AG08395 (cell line): ENCODE results near the gene THOC5.
"Not testable (repeated sequence)": the region's sequence is repeated elsewhere in the genome, so short reads cannot be mapped to it uniquely, and the experiment has no call there.

ENCODE experiments used
- DNase-seq: peaks from one replicate; pipeline ENCODE4 v3.0.0; 2012; ENCODE audit warnings: mixed read lengths, low spot score

THOC5 gene

DNA sequence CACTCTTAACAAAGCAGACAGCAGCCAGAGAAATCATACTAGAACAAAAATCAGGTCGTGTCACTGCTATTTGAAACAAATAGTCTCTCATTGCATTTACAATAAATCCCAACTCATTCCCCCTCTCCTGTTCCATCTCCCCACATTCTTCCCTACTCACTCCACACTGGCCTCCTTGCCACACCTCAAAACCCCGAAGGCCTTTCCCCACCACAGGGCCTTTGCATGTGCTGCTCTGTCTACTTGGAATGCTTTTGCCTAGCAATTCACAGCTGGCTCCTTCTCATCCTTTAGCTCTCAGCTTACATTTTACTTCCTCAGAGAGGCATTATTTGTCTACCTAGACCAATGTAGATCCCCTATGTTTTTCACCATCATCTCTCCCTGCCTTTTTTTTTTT is 6.3 kb upstream of the THOC5 start:
- no peak for DNase-seq

DNA sequence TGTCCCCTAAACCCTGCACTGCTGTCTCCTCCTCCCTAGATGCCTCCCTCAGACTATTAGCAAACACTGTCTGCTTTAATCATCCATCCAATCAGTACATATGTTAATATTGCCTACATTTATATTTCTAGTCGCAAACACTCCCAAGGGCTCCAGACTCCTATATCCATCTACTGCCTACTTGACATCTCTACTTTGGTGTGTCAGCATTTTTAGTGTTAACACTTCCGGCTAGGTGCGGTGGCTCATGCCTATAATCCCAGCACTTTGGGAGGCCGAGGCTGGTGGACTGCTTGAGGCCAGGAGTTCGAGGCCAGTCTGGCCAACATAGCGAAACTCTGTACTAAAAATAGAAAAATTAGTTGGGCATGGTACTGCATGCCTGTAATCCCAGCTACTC is 5.5 kb upstream of the THOC5 start:
- no peak for DNase-seq

DNA sequence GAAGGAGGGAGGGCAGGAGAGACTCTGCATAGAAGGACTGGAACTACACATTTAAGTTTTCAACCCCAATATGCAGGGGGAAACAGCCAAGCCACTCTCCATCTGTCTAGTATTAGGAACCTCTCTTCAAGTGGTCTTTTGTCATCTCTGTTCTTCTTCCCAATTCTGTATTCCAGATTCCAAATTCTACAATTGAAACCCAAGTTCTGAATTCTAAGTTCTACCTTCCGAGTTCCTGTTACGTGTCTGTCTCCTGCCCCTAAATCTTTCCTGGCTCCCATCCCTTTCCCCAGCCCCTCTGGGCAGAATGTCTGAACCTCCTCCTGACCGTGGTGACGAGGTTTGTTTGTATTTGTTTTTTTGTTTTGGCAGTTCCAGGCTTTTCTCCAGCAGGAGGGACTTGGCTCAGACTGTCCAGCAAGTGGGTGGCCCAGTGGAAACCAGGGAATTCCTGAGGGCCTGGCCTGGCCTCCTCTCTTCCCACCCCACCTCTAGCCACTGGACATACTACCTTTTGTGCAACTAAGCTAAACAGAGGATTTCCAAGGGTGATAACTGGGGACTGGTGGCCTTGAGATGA is 1.6 kb upstream of the THOC5 start:
- DNase-seq, result peak; percentile 17

- not testable (repeated sequence) for DNase-seq
Observed at GRCh38 chr22:29552357-29552756, 1.2 kb downstream of the THOC5 start.

DNA sequence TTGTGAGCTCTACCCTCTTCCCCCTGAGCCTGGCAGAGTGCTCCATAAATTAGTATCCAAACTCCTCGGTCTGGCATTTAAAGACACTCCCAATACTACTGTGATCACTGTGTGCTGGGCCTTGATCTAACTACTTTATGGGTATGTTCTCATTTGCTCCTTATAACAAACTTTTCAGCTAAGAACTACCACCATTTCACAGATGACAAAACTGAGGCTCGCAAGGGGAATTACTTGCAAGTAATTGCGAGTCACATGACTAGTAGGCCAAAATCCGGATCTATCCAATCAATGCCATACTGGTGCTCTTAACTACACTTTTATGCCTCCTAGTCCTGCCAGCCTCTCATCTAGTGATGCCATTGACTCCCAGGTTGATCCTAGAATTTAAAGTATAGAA is 3.6 kb downstream of the THOC5 start:
- DNase-seq, result no peak

- not testable (repeated sequence) for DNase-seq
Observed at GRCh38 chr22:29545045-29545444, 8.5 kb downstream of the THOC5 start.

DNA sequence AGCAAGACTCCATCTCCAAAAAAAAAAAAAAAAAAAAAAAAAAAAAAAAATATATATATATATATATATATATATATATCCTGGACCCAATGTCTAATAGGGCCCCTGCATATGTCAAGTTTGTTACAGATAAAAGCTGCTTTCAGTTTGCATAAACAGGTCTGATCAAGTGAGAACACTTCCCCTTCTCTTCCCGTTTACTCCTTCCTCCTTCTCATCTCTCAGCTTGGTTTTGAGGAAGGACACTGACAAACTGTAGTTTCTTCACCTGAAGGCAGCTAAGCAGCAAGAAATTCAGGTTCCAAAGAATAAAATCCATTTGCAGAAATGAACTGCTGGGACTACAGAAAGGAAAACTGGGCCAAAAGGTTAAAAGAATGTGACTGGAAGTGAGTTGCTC is 11.7 kb downstream of the THOC5 start:
- DNase-seq, result no peak

GRCh38 chr22:29539105-29539504 is 14.5 kb downstream of the THOC5 start:
- no peak for DNase-seq

GRCh38 chr22:29536411-29536810 is 17.1 kb downstream of the THOC5 start:
- DNase-seq, result no peak

DNA sequence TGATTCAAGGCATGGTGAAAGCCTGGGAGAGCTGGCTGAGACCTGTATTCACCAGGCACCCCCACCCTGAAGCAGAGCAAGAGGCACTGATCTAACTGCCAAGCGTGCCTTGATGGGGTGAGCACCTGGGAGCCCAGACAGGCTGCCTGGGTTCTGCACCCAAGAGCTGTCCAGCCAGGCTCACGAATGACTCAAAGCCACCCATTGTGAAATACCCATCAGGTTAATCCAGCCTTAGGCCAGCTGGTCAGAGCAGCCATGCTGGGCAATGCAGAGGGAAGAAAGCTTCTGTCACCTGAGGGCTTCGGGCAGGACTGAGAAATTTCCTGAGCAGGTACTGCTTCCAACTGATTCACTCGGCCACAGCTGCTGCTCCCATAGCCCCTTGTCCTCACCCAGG is 22.1 kb downstream of the THOC5 start:
- no peak for DNase-seq

- DNase-seq, result no peak
Observed at GRCh38 chr22:29530716-29531115, 22.8 kb downstream of the THOC5 start.

DNA sequence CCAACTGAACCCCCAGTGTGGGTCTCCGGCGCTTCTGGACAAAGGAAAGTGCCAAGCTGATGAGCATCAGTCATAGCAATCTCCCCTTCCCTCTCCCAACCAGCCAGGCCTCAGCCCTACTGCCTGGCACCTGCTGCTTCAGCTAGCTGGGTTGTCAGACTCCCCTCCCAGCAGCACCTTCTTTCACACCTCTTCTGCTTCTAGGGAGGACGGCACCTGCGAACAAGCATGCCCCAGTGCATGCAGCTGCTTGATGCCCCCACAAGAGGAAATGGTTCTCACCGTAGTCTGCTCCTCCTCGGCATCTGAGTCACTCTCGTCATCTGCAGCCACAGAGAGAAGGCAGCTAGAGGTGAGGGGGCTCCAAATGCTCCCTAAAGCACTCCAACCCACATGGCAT is 25.4 kb downstream of the THOC5 start:
- no peak for DNase-seq

DNA sequence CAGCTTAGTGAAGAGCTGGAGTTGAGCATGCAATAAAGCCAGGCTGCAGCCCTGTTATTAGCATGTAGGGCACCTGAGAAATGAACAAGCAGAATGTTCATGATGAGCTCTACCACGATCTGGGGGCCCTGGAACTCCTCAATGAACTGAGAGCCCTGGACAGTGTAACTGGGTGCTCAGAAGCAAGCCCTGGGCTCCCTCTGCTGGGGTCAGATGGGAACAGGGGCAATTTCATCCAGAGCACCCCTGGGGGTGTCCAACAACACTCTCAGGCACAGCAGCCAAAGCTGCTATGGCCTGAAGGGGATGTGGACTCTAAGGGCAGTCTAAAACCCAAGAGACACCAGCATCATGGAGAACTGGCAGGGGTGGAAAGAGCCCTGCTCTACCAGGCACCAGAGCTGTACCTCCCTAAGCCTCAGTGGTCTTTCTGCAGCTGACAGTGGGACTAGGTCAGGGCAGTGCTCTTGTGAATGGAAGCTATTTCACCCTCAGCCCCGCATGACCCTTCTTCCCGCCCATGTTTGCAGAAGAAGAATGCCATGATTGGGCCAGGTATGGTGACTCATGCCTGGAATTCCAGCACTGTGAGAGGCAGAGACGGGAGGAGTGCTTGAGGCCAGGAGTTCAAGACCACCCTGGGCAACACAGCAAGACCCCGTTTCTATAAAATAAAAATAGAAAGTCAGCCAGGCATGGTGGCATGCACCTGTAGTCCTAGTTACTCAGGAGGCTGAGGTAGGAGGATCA is 28.9 kb downstream of the THOC5 start:
- peak; percentile 47 for DNase-seq

DNA sequence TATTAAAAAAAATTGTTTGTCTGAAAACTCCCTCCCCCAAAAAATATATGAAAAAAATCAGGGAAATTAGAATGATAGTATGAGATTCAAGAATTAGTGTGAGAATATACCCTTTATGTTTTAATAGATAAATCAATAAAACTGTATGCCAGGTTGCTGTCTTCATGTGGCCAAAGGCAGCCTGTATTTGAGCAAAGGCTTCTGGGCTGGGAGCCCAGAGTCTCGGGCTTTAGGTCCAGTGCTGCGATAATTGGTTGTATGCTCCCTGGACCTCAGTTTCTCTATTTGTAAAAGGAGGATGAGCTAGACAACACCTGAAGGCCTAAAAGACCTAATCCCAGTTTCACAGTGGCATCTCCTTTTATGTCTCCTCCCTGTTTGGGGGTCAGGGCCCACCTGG is 29.8 kb downstream of the THOC5 start:
- no peak for DNase-seq

DNA sequence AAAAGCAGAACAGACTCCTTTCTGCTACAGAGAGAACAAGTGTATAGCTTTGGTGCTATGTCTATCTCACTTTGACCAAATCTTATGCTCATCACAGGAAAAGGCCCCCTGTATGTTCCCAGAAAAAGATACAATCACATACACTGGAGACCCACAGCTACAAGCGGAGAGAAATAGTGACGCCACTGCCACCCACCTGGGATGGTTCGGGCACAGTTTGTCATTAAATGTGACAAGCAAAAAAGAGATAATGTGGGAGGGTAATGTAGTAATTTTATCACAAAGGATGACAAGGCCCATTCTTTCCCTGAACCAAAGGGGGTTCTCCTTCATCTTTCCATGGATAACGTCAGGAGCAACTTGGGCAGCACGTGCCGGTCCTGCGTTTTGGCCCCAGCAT is 32.0 kb downstream of the THOC5 start:
- DNase-seq, result no peak

GRCh38 chr22:29520851-29521250 is 32.7 kb downstream of the THOC5 start:
- DNase-seq, result peak; percentile 67

DNA sequence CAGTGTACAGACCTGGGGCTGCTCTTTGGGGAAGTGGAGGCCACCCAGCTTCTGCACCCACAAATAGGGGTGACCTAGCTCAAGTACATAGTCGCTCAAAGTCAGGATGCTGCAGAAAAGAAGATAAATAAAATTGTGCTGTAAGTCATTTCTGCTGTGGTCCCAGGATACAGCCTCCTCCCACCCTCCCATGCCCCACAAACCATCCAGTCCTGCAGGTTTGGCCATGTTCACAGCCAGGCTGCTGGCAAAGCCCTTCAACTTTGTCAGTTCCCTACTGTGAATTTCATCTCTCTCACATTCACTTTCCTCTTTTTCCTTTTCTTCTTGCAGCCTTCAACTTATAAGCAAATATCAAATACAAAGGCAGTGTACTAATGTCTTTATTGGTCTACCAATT is 33.6 kb downstream of the THOC5 start:
- no peak for DNase-seq

DNA sequence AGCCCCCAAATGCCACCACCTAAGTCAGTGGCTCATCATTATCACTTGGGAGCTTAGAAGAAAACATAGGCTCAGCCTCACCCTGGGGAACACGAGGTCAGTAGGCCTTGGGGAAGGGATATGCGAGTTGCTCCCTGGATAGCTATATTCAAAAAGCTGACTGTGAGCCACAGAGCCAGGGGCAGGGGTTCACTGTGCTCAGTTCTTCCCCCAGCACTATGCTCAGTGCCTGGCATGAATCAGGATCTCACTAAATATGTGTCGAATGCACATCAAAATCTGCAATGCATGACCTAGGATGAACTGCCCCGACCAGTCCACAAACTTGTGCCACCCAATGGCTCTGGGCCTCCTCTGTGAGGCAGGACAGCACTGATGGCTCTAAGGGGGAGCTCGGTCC is 35.1 kb downstream of the THOC5 start:
- DNase-seq, result no peak

GRCh38 chr22:29517215-29517908 is 36.2 kb downstream of the THOC5 start:
- no peak for DNase-seq

GRCh38 chr22:29512031-29512430 is 41.5 kb downstream of the THOC5 start:
- no peak for DNase-seq

DNA sequence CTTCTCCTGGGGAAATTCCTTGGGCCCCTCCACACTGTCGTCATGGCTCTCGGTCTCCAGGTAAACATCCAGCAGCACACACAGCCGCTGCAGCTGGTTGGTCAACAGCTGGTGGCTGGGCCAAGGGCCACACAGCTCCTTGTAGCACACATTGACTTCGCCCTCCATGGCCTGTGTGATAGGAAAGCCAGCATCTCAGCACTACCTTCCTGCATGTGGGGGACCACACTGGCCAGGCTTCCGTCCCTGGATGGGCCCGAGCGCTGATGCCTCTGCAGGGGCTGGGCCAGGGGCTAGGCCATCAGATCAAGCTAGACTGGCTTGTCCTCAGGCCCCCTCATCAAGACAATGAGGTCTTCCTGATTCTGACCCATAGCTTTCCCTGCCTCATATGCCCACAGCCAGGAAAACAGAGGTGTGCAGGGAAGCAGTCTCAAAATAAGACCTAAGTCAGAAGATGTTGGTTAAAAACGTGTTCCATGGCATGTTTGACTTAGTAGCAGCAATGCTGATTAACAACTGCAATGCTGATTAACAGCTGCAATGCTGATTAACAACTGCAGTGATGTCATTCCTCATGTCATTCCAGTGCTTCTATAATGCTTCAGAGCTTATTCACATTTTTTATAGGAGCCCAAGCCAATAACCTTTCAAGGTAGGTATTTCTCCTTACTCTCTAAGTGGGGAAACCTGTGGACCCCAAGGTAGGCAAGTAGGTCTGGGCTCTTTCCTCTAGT is 42.3 kb downstream of the THOC5 start:
- DNase-seq, result no peak

GRCh38 chr22:29510542-29510941 is 43.0 kb downstream of the THOC5 start:
- no peak for DNase-seq

GRCh38 chr22:29509815-29510214 is 43.7 kb downstream of the THOC5 start:
- DNase-seq, result no peak
